Esophagus squamous epithelium (tissue), 5 donors: ENCODE measurements around the gene SLC38A11. TPM values are rescaled to one million over a fixed set of nuclear protein-coding genes. Genes with fewer than 3 reads are reported as not detected.
A peak's percentile ranks its signal among the peaks of the same experiment; 100 is the strongest.

Experiments
- DNase-seq: peaks from one replicate; lab custom pipeline; 2025; lab: John Stamatoyannopoulos, UW
- H3K27ac ChIP-seq, 4 donors: fragments of 200-600 bp; sonication (generic); one replicate each; pipeline ENCODE4 v1.5.1; 2016 to 2019; ENCODE audit warnings: mild to moderate bottlenecking in 1 of 4
- H3K27me3 ChIP-seq, 4 donors: fragments of 200-600 bp; sonication (generic); 1 replicate in 3 of 4; 2 replicates in 1 of 4; pipeline versions ENCODE4 v1.5.1 to v1.6.0; 2017 to 2021; ENCODE audit warnings: antibody characterized with exemption in 1 of 4
- H3K36me3 ChIP-seq, 3 donors: fragments of 200-600 bp; sonication (generic); one replicate each; pipeline ENCODE4 v1.5.1; 2016 to 2019
- H3K4me1 ChIP-seq, 3 donors: fragments of 200-600 bp; sonication (generic); one replicate each; pipeline ENCODE4 v1.5.1; 2017 to 2019
- H3K4me3 ChIP-seq, 4 donors: fragments of 200-600 bp; sonication (generic); 1 replicate in 3 of 4; 2 replicates in 1 of 4; pipeline ENCODE4 v1.5.1; 2016 to 2019; ENCODE audit warnings: mild to moderate bottlenecking in 2 of 4, moderate library complexity in 1 of 4
- H3K9me3 ChIP-seq, 3 donors: fragments of 200-600 bp; sonication (generic); one replicate each; pipeline ENCODE4 v1.5.1; 2016 to 2019
- POLR2A ChIP-seq, 4 donors: fragments of 450-650 bp; IDR thresholded peaks; one replicate each; pipeline ENCODE4 v1.6.1; 2017; ENCODE audit warnings: antibody characterized with exemption in 4 of 4, mild to moderate bottlenecking in 4 of 4, moderate library complexity in 3 of 4
- WGBS, 2 donors: methylation state at CpG; one replicate each; pipeline ENCODE4 v1.1.5; 2018; 5-methylcytosine and 5-hydroxymethylcytosine counted together
- intact Hi-C: fragments of 100-400 bp; cut with DNase I; formaldehyde crosslinking; loops from one replicate; pipeline ENCODE4 v1.15.0; 2022
- total RNA-seq, 4 donors: library from RNA; depleted of rRNA; stranded (reverse); fragments of >200 nt; gene quantifications; one replicate each; pipeline ENCODE4 v1.1.0, GENCODE V29; 2016
- TF ChIP-seq, protein P1 (sequence below), 6 experiments: fragments of 450-650 bp in 4 of 6; fragments of 200-600 bp in 2 of 6; sonication (generic) in 2 of 6; IDR thresholded peaks; one replicate each; pipeline ENCODE4 v1.5.1; 2016 to 2019; ENCODE audit warnings: antibody characterized with exemption in 6 of 6, mild to moderate bottlenecking in 4 of 6, moderate library complexity in 4 of 6
- donor health status: DM: yes; HTN: yes; CAD: no.

Gene SLC38A11
- total RNA-seq, 4 donors from 2014 or later, result 0.47 to 2.5 (median 0.66) TPM; not detected in 1

DNA sequence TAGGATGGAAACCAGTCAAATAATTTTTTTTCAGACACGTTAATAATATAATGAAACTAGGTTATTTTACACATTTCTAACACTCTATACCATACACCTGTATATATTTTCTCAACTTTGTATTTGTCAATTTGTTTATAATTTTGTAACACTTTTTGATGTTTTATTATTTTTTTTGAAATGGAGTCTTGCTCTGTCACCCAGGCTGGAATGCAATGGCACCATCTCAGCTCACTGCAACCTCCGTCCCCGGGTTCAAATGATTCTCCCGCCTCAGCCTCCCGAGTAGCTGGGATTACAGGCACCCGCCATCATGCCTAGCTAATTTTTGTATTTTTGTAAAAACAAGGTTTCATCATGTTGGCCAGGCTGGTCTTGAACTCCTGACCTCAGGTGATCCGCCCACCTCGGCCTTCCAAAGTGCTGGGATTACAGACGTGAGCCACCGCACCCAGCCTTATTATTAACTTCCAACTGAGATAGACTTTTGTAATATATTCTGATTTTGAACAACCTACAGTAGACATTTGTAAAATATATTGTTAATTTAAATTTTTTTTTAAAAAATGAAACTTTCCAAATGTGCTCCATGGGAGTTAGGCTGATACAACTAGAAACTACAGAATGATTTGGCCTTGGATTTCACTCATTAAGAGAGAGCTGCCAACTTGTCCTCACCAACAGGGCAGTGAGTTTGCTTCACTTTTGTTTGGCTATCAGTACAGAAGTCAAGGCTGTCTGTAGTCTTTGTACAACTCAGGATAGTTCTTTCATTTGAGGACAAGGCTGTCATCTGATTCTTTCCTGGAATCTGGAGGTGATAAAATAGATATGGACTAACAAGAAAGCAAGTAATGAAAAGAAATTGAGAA lies 79.8 kb downstream of the SLC38A11 start:
- intact Hi-C loops, result no loop called here
- H3K4me1 ChIP-seq, result peaks cover 0 to 14% (median 0%) of the 10 kb centered on the region in 3 donors
- WGBS, 2 donors, result 90 to 92% methylated on average over 10 of the region's 10 CpGs
- H3K9me3 ChIP-seq, result no peaks in the 10 kb centered on the region
- DNase-seq, result no peak
- TF ChIP-seq, protein P1, sequence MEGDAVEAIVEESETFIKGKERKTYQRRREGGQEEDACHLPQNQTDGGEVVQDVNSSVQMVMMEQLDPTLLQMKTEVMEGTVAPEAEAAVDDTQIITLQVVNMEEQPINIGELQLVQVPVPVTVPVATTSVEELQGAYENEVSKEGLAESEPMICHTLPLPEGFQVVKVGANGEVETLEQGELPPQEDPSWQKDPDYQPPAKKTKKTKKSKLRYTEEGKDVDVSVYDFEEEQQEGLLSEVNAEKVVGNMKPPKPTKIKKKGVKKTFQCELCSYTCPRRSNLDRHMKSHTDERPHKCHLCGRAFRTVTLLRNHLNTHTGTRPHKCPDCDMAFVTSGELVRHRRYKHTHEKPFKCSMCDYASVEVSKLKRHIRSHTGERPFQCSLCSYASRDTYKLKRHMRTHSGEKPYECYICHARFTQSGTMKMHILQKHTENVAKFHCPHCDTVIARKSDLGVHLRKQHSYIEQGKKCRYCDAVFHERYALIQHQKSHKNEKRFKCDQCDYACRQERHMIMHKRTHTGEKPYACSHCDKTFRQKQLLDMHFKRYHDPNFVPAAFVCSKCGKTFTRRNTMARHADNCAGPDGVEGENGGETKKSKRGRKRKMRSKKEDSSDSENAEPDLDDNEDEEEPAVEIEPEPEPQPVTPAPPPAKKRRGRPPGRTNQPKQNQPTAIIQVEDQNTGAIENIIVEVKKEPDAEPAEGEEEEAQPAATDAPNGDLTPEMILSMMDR (IDR thresholded peaks at IDR 0.05), result no peak
- TF ChIP-seq POLR2A (IDR thresholded peaks at IDR 0.05), result no peak
- no peak overlapping the region for H3K27ac ChIP-seq
- no peaks in the 10 kb centered on the region for H3K36me3 ChIP-seq
- H3K27me3 ChIP-seq, result no peaks in the 10 kb centered on the region
- no peak overlapping the region for H3K4me3 ChIP-seq

DNA sequence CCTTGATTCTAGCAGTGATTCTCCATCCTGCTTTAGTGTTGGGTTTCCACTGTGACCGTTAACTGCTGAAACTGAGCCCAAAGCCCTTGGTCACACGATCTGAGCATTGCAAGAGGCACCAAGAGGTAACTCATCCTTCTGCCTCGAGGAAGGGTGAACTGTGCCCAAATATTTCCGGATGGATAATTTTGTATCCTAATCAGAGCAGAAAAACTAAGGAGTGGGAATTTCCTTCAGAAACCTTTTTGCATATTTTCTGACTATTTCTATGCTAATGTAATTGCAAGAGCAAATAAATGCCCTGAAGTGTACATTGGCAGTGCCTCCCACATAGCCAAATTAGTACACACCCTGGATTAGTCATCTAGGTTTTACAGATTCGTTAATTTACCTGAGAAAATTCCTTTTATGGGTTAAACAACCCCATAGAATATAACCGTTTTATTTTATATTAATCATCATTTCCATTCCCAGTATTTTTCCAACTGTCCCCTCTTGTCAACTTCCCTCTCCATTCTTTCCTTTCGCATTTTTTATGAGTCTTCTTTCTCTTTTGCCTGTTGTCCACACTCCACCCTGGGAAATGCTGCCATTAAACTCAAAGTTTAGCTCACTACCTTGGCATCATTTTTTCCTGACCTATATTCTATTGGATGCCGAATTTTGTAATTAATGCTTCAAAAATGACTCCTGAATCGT lies 82.0 kb downstream of the SLC38A11 start:
- no peak overlapping the region for H3K27ac ChIP-seq
- intact Hi-C loops, result no loop called here
- H3K4me1 ChIP-seq, result peaks cover 0 to 21% (median 0%) of the 10 kb centered on the region in 3 donors
- H3K36me3 ChIP-seq, result no peaks in the 10 kb centered on the region
- 26 to 45% methylated on average over 9 of the region's 9 CpGs for WGBS, 2 donors
- no peak for DNase-seq
- TF ChIP-seq POLR2A (IDR thresholded peaks at IDR 0.05), result no peak
- TF ChIP-seq, protein P1 (IDR thresholded peaks at IDR 0.05), result no peak
- H3K9me3 ChIP-seq, result no peaks in the 10 kb centered on the region
- no peak overlapping the region for H3K4me3 ChIP-seq
- no peaks in the 10 kb centered on the region for H3K27me3 ChIP-seq

GRCh38 chr2:164871404-164871803 lies 83.9 kb downstream of the SLC38A11 start:
- 85 to 86% methylated on average over 2 of the region's 2 CpGs for WGBS, 2 donors
- H3K36me3 ChIP-seq, result no peaks in the 10 kb centered on the region
- TF ChIP-seq, protein P1 (IDR thresholded peaks at IDR 0.05), result no peak
- no peak for TF ChIP-seq POLR2A (IDR thresholded peaks at IDR 0.05)
- H3K9me3 ChIP-seq, result no peaks in the 10 kb centered on the region
- DNase-seq, result no peak
- no peak overlapping the region for H3K4me3 ChIP-seq
- H3K27ac ChIP-seq, result no peak overlapping the region
- H3K27me3 ChIP-seq, result no peaks in the 10 kb centered on the region
- intact Hi-C loops, result no loop called here
- H3K4me1 ChIP-seq, result peaks cover 0 to 31% (median 0%) of the 10 kb centered on the region in 3 donors

DNA sequence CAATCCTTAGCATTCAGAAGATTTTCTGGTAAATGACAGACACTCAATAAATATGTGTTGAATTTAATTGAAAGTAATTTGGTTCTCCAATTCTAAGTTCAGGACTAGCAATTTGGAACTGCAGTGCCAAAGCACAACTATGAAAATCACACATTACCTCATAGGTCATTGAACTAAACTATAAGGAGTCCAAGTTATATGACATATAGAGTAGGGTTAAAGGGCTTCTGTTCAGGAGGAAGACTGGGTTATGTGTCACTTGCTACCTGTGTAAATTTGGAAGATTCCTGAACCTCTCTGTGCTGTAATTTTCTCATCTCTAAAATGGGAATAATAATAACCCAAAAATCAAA lies 85.9 kb downstream of the SLC38A11 start:
- intact Hi-C loops, result no loop called here
- peak overlapping the region in 1 of 4 donors; percentile 7 for H3K27ac ChIP-seq
- no peak for DNase-seq
- H3K27me3 ChIP-seq, result no peaks in the 10 kb centered on the region
- H3K36me3 ChIP-seq, result no peaks in the 10 kb centered on the region
- no peaks in the 10 kb centered on the region for H3K9me3 ChIP-seq
- TF ChIP-seq, protein P1 (IDR thresholded peaks at IDR 0.05), result no peak
- TF ChIP-seq POLR2A (IDR thresholded peaks at IDR 0.05), result no peak
- peaks cover 0 to 37% (median 0%) of the 10 kb centered on the region in 3 donors for H3K4me1 ChIP-seq
- no peak overlapping the region for H3K4me3 ChIP-seq
